DMS 273 treated with DMSO at 0.1 percent for 48 hours (cell line): ENCODE results near the gene GABRR1.

Experiments used
- DNase-seq: peaks from one replicate; lab custom pipeline; 2025; lab: John Stamatoyannopoulos, UW

Gene GABRR1

DNA sequence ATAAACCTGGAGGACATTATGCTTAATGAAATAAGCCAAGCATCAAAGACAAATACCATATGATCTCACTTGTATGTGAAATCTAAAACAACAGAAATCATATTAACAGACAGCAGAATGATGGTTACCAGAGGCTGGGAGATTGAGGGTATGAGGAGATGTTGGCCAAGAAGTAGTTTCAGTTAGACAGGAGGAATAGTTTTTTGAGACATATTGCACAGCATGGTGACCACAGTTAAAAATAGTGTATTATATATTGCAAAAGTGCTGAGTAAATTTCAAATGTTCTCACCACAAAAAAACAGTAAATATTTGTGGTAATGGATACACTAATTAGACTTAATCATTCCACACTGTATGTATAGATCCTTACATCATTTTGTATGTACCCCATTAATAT is 1.8 kb downstream of the GABRR1 start:
- DNase-seq: no peak

DNA sequence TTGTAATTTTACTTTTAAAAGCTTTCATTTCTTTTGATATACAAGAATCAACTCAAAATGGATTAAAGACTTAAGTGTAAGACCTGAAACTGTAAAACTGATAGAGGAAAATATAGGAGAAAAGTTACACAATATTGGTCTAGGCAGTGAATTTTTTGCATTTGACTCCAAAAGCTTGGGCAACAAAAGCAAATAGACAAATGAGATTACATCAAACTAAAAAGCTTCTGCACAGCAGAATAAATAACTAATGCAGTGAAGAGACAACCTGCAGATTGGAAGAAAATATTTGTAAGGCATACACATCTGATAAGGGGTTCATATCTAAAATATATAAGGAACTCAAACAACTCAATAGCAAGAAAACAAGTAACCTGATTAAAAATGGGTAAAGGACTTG is 3.0 kb downstream of the GABRR1 start:
- no peak for DNase-seq

GRCh38 chr6:89212472-89212871 is 4.7 kb downstream of the GABRR1 start:
- DNase-seq: no peak

DNA sequence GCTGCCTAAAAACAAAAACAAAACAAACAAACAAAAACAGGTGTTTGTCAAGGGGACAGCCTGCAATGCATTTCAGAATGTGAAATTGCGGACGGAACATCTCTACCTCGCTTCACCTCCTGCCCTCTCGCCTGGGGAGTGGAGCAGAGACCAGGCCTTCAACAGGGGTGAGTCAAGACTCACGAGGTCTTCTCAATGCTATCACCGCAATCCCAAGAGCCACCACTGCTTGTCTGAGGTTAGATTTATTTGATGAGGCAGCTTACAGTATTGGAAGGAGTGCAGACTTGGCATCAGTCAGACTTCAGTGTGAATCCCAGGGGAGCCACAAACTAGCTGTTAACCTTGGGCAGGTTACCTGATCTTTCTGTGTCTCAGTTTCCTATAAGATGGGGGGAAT is 7.7 kb downstream of the GABRR1 start:
- no peak for DNase-seq

DNA sequence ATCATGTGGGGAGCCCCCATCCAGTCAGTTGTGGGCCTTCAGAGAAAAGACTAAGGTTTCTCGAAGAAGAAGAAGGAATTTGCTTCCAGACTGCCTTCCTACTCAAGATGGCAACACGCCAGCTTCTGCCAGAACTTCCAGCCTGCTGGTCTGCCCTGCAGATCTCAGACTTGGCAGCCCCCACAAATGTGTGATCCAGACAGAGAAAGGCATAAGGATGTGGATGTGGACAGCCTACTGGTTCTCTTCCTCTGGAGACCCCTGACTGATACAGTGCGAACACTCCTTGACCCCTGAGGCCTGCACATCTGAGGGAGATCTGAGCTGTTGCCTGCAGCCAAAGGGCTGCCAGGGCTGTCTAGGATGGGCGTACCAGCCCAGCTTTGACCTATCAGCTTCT is 8.6 kb downstream of the GABRR1 start:
- DNase-seq: no peak

DNA sequence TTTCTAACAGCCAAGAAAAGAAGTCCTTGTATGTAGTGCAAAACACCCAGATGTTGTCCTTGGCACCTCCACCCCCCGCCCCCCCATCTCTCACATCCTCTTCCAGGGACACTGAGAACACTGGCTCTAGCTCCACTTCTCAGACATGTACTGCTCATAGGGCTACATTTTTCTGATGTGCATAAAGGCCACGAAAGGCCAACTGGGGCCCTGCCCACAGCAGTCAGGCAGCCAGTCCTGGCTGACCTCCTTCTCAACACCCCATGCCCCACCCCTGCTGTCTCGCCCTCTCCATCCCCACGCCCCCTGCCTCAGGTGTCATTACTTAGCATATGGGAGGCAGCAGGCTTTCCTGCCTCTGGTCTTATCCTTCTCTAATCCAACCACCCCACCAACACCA is 11.3 kb downstream of the GABRR1 start:
- DNase-seq: no peak

DNA sequence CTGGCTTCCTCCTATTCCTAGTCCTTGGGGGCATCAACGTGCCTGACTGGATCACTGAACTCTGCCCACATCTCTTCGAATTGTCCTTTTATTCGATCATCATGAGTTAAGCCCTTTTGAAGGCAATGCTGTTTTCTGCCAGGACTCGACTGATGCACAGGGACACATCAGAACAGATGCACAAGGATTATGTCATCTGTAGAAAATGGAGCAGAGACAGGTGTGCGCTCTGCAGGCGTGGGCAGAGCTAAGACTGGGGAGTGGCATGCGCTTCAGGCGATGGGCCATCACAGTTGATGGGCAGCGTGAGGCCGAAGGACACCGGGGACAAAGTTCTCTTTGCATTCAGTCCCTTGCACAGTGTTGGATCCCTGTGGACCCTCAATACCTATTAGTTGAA is 13.1 kb downstream of the GABRR1 start:
- no peak for DNase-seq

- no peak for DNase-seq
These were observed 16.4 kb downstream of the GABRR1 start for GRCh38 chr6:89200706-89201215.

- no peak for DNase-seq
These were observed 17.6 kb downstream of the GABRR1 start for GRCh38 chr6:89199579-89199978.

- DNase-seq: no peak
These were observed 18.9 kb downstream of the GABRR1 start for GRCh38 chr6:89198235-89198634.

DNA sequence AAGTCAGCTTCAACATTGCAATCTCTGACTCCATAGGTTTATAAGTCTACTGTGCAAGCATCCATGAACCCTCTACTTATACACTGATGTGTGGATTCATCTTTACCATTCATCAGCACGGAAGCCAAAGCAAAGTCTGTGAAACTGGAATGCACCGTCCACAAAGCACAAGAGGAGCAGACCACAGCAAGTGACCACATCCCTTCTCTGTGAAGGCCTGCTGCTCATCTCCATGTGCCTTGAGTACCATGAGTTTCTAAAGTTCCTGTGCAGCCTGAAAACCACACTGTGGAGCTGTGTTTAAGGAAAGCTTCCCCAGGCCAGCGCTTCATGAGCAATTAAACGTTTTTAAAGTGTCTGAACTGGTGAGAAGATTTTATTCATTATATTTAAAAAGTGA is 20.0 kb downstream of the GABRR1 start:
- DNase-seq: no peak

- no peak for DNase-seq
These were observed 22.6 kb downstream of the GABRR1 start for GRCh38 chr6:89194559-89194958.

DNA sequence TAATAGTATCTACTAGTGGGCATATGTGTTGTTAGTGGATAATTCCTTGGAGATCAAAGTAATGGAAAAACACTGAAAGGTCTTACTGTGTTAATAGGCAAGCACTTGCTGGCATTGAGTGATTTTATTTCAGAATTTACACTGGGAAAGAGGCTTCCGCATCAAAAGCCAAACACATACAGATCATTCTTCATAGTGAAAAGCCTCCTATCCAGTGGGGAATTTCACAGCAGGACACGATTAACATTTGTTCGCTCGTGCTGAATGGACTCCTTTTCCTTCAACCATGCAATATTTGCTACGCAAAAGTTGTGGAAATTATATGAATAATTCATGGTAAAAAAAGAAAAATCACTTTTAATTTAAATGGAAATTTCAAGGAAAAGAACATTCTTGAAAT is 26.4 kb downstream of the GABRR1 start:
- DNase-seq: no peak

DNA sequence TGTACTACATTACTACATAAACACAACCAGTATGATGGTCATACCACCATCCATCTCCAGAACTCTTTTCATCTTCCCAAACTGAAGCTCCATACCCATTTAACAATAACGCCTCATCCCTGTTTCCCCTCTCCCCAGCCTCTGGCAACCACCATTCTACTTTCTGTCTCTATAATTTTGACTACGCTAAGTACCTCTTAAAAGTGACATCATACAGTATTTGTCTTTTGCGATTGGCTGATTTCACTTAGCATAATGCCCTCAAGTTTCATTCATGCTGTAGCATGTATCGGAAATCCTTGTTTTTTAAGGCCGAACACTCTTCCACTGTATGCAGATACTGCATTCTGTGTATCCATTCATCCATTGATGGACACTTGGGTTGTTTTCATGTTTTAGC is 29.7 kb downstream of the GABRR1 start:
- DNase-seq: no peak

GRCh38 chr6:89186762-89187161 is 30.4 kb downstream of the GABRR1 start:
- no peak for DNase-seq

DNA sequence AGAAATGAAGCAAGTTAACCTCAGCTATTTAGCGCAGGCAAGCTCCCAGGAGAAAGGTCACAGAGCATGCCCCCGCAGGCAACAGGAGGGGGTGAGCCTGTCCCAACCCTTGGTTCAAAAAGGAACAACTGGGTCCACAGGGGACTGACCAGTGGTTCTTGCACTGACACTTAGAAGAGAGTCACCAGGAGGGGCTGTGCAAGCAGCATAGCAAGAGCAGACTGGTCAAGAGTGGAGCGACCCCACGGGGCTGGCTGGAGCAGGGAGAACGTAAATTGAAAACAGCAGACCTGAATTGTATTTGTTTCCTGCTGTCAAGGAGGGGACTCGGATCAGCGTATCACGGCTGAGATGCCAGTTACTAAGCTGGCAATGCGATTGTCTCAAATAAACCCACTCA is 32.8 kb downstream of the GABRR1 start:
- DNase-seq: no peak

DNA sequence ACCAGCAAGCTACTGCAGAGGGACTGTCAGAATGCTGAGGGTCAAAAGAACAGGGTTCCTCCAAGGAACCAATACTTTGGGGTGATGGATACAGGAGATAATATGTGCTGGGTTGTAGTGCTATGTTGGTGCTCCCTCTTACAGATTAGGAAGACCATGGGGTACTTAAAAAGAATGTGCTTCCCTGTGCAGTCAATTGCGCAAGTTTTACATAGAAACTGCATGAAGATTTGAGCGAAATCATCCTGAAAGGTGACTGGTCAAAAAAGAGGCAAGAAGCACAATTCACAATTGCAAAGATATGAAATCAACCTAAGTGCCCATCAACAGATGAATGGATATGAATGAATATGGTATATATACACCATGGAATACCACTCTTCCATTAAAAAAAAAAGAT is 33.9 kb downstream of the GABRR1 start:
- DNase-seq: no peak

- DNase-seq: peak; percentile 31
These were observed 36.2 kb downstream of the GABRR1 start for GRCh38 chr6:89180971-89181370.

GRCh38 chr6:89180112-89180511 is 37.0 kb downstream of the GABRR1 start:
- DNase-seq: no peak

GRCh38 chr6:89173634-89174033 is 43.5 kb downstream of the GABRR1 start:
- no peak for DNase-seq

DNA sequence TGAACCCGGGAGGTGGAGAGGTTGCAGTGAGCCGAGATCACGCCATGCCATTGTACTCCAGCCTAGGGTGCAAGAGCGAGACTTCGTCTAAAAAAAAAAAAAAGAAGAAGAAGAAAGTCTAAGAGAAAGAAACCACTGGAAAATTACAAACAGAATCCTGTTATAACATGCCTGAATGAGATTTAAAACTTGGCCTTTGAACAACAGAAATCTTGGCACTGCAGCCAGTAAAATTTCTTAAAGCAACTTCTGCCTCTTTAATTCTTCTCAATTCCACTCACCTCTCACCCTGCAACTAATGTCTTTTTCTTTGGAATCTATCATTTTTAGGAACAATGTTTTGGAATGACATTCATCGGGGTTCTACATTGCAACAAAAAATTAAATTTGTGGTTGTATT is 45.0 kb downstream of the GABRR1 start:
- DNase-seq: no peak

- no peak for DNase-seq
These were observed 55.1 kb downstream of the GABRR1 start for GRCh38 chr6:89162047-89162371.

GRCh38 chr6:89161326-89162046 is 55.7 kb downstream of the GABRR1 start:
- DNase-seq: no peak

GRCh38 chr6:89160331-89161092 is 56.6 kb downstream of the GABRR1 start:
- DNase-seq: no peak
